Activated naive CD8-positive, alpha-beta T cell treated with anti-CD3 and anti-CD28 coated beads for 36 hours (primary cell): ENCODE results near the gene TOR1AIP2. TPM values are rescaled to one million over a fixed set of nuclear protein-coding genes. Genes with fewer than 3 reads are reported as not detected.

Experiments used
- DNase-seq: peaks from one replicate; pipeline ENCODE4 v3.0.0; 2021
- H3K27ac Mint-ChIP-seq: one replicate; pipeline ENCODE4 v1.8.0; 2022; ENCODE audit warnings: mild to moderate bottlenecking, moderate library complexity, mixed read lengths
- H3K27me3 Mint-ChIP-seq: one replicate; pipeline ENCODE4 v1.8.0; 2022; ENCODE audit warnings: mild to moderate bottlenecking, mixed read lengths
- H3K36me3 Mint-ChIP-seq: one replicate; pipeline ENCODE4 v1.8.0; 2021; ENCODE audit warnings: mild to moderate bottlenecking, mixed read lengths
- H3K4me1 Mint-ChIP-seq: one replicate; pipeline ENCODE4 v1.8.0; 2021; ENCODE audit warnings: mixed read lengths
- H3K4me3 Mint-ChIP-seq: one replicate; pipeline ENCODE4 v1.8.0; 2022; ENCODE audit warnings: mild to moderate bottlenecking, moderate library complexity, mixed read lengths
- H3K9me3 Mint-ChIP-seq: one replicate; pipeline ENCODE4 v1.8.0; 2022; ENCODE audit warnings: mixed read lengths
- total RNA-seq, 2 experiments: library from RNA; stranded (reverse); gene quantifications; one replicate each; pipeline ENCODE4 v1.2.3, GENCODE V29; 2021

TOR1AIP2 gene
- total RNA-seq, result 10 to 100 TPM; 57.1 to 59.0 TPM

DNA sequence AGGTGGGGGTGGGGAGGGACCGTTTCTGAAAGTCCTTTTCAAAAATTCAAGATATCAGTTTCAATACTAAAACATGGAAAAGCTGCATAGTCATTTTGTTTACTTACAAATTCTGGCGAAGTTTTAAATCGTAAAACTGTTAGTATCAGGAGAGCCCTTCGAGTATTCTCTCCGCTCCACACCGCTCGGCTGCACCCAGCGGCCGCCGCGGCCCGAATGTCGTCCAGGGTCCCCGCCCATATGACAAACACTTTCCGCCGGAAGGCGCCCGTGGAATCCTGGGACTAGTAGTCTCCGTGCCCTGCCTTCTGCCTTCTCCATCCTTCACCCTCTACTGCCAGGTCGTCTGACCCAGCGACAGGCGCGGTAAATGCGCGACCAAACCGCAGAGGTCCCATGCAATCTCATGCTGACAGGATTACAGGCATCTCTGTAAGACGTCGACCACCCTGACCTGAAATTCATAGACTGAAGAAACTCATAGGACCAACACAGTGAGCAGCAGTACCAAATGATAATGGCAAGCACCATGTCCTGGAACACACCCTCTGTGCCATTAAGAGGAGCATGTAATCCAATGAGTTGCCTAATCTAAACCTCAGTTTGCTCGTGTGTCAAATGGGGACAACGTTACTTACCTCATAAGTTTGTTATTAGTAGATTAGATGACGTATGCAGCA lies at the start of gene TOR1AIP2:
Gene TOR1AIP2 (minus strand): TSS at position 218 of the 680 bp plus-strand sequence. CDS start 25,138 bp downstream, outside the sequence.
- Mint-ChIP-seq H3K27ac (peak within 1 kb of the TSS; percentile 84), H3K4me3 (peak within 1 kb of the TSS; percentile 89), H3K9me3 (no peaks in the 10 kb centered on the region), H3K27me3 (no peaks in the 10 kb centered on the region), H3K36me3 (peaks cover 9% of the 10 kb centered on the region), H3K4me1 (peaks cover 45% of the 10 kb centered on the region)
- peak; percentile 91 for DNase-seq

GRCh38 chr1:179926850-179927205 lies 49.2 kb upstream of the TOR1AIP2 start:
- DNase-seq, result no peak
- Mint-ChIP-seq H3K27me3 (no peaks in the 10 kb centered on the region), H3K4me3 (no peak overlapping the region), H3K9me3 (no peaks in the 10 kb centered on the region), H3K27ac (no peak overlapping the region), H3K4me1 (peaks cover 3% of the 10 kb centered on the region), H3K36me3 (peaks cover 6% of the 10 kb centered on the region)

DNA sequence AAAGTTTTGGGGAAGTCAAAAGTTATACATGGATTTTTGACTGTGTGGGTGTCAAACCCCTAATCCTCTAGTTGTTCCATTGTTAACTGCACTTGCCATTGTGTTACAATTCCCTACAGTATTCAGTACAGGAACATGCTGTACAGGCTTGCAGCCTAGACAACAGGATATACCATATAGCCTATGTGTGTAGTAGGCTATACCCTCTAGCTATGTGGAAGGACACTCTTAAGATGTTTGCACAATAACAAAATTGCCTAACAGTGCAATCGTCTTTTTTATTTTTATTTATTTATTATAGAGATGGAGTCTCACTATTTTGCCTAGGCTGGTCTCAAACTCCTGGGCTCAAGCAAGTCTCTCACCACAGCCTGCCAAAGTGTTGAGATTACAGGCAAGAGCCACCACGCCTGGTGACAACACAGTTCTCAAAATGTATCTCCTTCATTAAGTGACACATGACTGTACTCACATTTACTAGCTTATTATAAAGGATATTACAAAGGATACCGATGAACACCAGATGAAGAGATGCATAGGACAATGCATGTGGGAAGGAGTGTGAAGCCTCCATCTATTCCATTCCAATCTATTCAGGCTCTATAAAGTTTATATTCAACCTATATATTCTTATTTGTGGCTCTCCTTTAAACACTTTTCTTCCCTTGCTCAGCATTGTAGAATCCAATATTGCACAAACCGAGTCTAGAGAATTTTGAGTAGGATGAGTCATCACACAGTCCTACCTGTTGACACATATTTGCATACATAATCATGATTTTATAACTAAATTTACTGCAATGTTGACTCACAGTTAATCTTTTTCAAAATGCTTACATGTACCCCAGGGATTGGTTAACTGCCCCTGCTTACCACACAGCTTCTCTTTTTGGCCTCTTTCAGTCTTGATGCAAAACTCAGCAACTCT lies 48.6 kb upstream of the TOR1AIP2 start:
- H3K27me3 Mint-ChIP-seq, result no peaks in the 10 kb centered on the region
- peaks cover 8% of the 10 kb centered on the region for H3K36me3 Mint-ChIP-seq
- DNase-seq, result no peak
- H3K9me3 Mint-ChIP-seq, result no peaks in the 10 kb centered on the region
- H3K4me3 Mint-ChIP-seq, result no peak overlapping the region
- no peak overlapping the region for H3K27ac Mint-ChIP-seq
- H3K4me1 Mint-ChIP-seq, result peaks cover 7% of the 10 kb centered on the region

- no peak for DNase-seq
- Mint-ChIP-seq H3K9me3 (no peaks in the 10 kb centered on the region), H3K4me3 (no peak overlapping the region), H3K36me3 (peaks cover 9% of the 10 kb centered on the region), H3K27ac (no peak overlapping the region), H3K27me3 (no peaks in the 10 kb centered on the region), H3K4me1 (peaks cover 7% of the 10 kb centered on the region)
These were observed 47.7 kb upstream of the TOR1AIP2 start for GRCh38 chr1:179925302-179925701.

- H3K27ac Mint-ChIP-seq, result no peak overlapping the region
- H3K9me3 Mint-ChIP-seq, result no peaks in the 10 kb centered on the region
- H3K4me1 Mint-ChIP-seq, result peaks cover 7% of the 10 kb centered on the region
- H3K4me3 Mint-ChIP-seq, result no peak overlapping the region
- DNase-seq, result no peak
- no peaks in the 10 kb centered on the region for H3K27me3 Mint-ChIP-seq
- peaks cover 12% of the 10 kb centered on the region for H3K36me3 Mint-ChIP-seq
These were observed 46.7 kb upstream of the TOR1AIP2 start for GRCh38 chr1:179924268-179924667.

GRCh38 chr1:179923029-179923428 lies 45.4 kb upstream of the TOR1AIP2 start:
- no peak overlapping the region for H3K27ac Mint-ChIP-seq
- H3K4me3 Mint-ChIP-seq, result no peak overlapping the region
- H3K9me3 Mint-ChIP-seq, result no peaks in the 10 kb centered on the region
- DNase-seq, result no peak
- H3K36me3 Mint-ChIP-seq, result peaks cover 23% of the 10 kb centered on the region
- H3K27me3 Mint-ChIP-seq, result no peaks in the 10 kb centered on the region
- H3K4me1 Mint-ChIP-seq, result peaks cover 18% of the 10 kb centered on the region

DNA sequence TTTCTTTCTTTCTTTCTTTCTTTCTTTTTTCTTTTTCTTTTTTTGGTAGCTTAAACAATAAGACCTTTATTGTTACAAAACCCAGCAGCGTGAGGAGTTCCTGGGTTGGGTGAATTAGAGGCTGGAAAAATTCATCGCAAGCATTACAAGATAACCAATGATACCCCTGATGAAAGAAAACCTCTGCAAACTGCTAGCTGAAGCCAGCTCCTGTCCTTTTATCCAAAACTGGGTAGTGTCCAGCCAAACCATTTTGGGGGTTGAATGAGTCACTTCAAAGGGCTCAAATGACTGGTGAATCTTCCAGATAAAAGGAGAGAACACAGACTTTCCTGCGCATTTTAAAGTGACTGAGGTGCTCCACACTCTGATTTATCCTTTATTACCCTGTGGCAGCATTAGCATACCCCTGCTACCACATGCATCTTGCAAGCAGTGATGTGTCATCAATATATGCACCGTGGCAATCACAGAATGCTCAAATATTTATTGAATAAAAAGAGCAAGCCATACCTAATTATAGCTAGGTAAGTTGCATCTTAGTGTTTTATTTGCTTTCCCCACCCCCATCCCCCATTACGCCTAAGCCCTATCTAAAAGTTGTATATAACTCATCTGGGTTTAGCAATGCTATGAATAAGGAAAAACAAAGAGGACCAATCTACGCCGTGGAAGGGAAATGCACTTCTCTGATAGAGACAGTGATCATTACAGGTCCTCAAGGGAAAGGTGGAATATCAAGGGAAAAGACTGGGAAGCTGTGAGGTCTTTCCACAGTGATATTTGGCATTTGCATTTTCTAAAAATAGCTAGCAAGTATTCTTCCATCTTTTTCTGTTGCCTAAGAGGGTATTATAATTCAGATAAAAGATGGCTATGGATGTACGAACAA lies 44.6 kb upstream of the TOR1AIP2 start:
- H3K27ac Mint-ChIP-seq, result no peak overlapping the region

DNA sequence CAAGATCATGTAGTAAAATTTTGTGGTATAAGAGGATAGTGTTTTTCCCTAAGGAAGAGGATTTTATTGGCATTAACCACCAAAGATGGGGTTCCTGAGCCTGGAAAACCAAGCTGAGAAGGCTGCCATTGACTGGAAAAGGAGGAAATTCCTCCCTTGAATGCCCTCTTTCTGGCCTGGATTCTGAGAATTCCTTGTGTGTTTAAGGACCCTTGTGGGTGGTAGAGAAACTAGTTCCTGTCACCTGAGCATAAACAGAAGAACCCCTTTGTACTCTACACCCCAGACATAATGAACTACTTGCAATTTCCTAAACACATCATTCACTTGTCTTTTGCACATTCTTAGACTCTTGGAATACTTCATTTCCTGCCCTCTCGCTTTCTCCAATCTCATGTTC lies 43.9 kb upstream of the TOR1AIP2 start:
- peaks cover 26% of the 10 kb centered on the region for H3K4me1 Mint-ChIP-seq
- no peaks in the 10 kb centered on the region for H3K9me3 Mint-ChIP-seq
- peaks cover 32% of the 10 kb centered on the region for H3K36me3 Mint-ChIP-seq
- H3K4me3 Mint-ChIP-seq, result no peak overlapping the region
- no peaks in the 10 kb centered on the region for H3K27me3 Mint-ChIP-seq
- H3K27ac Mint-ChIP-seq, result no peak overlapping the region
- no peak for DNase-seq

More for the DNA sequence above, 44.6 kb upstream of the TOR1AIP2 start:
- Mint-ChIP-seq H3K4me1 (peaks cover 26% of the 10 kb centered on the region), H3K27me3 (no peaks in the 10 kb centered on the region), H3K9me3 (no peaks in the 10 kb centered on the region), H3K4me3 (no peak overlapping the region), H3K36me3 (peaks cover 31% of the 10 kb centered on the region)
- no peak for DNase-seq

- H3K27me3 Mint-ChIP-seq, result no peaks in the 10 kb centered on the region
- H3K4me3 Mint-ChIP-seq, result peak overlapping the region; percentile 1
- peaks cover 24% of the 10 kb centered on the region for H3K4me1 Mint-ChIP-seq
- no peak for DNase-seq
- H3K9me3 Mint-ChIP-seq, result no peaks in the 10 kb centered on the region
- H3K27ac Mint-ChIP-seq, result peak overlapping the region; percentile 82
- H3K36me3 Mint-ChIP-seq, result peaks cover 34% of the 10 kb centered on the region
These were observed 40.2 kb upstream of the TOR1AIP2 start for GRCh38 chr1:179917601-179918429.

GRCh38 chr1:179911812-179912211 lies 34.2 kb upstream of the TOR1AIP2 start:
- no peaks in the 10 kb centered on the region for H3K9me3 Mint-ChIP-seq
- no peak overlapping the region for H3K4me3 Mint-ChIP-seq
- H3K27me3 Mint-ChIP-seq, result no peaks in the 10 kb centered on the region
- H3K27ac Mint-ChIP-seq, result no peak overlapping the region
- DNase-seq, result no peak
- peaks cover 2% of the 10 kb centered on the region for H3K4me1 Mint-ChIP-seq
- H3K36me3 Mint-ChIP-seq, result peaks cover 15% of the 10 kb centered on the region

GRCh38 chr1:179910934-179911333 lies 33.3 kb upstream of the TOR1AIP2 start:
- peaks cover 2% of the 10 kb centered on the region for H3K4me1 Mint-ChIP-seq
- H3K9me3 Mint-ChIP-seq, result no peaks in the 10 kb centered on the region
- H3K4me3 Mint-ChIP-seq, result no peak overlapping the region
- H3K36me3 Mint-ChIP-seq, result peaks cover 16% of the 10 kb centered on the region
- no peak overlapping the region for H3K27ac Mint-ChIP-seq
- no peak for DNase-seq
- no peaks in the 10 kb centered on the region for H3K27me3 Mint-ChIP-seq

DNA sequence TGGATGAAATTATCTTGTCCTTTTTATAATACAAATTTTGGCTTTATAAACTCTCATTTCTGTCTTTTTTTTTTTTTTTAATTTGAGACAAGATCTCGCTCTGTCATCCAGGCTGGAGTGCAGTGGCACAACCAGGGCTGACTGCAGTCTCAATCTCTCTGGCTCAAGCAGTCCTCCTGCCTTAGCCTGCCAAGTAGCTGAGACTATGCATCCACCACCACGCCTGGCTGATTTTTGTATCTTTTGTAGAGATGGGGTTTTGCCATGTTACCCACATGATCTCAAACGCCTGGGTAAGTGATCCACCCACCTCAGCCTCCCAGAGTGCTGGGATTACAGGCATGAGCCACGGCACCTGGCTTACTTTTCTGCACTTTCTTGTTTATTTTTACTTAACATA lies 12.0 kb upstream of the TOR1AIP2 start:
- Mint-ChIP-seq H3K4me3 (no peak overlapping the region), H3K9me3 (no peaks in the 10 kb centered on the region), H3K36me3 (peaks cover 15% of the 10 kb centered on the region), H3K27ac (no peak overlapping the region), H3K4me1 (peaks cover 19% of the 10 kb centered on the region), H3K27me3 (no peaks in the 10 kb centered on the region)
- DNase-seq, result no peak

DNA sequence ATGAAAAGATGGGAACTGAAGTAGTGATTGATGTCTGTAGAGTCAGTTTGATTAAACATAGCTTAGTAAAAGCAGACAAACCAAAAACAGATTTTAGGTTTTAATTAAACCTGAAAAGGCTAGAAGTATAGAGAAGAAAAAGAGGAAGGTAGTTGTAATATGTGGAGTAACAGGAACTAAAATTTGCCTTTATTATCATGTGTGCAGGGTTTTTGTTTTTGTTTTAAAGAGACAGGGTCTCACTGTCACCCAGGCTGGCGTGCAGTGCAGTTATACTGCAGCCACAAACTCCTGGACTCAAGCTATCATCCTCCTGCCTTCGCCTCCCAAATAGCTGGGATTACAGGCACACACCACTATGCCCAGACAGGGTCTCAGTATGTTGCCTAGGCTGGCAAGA lies 10.5 kb upstream of the TOR1AIP2 start:
- no peaks in the 10 kb centered on the region for H3K9me3 Mint-ChIP-seq
- no peaks in the 10 kb centered on the region for H3K27me3 Mint-ChIP-seq
- peaks cover 26% of the 10 kb centered on the region for H3K4me1 Mint-ChIP-seq
- H3K36me3 Mint-ChIP-seq, result peaks cover 19% of the 10 kb centered on the region
- no peak overlapping the region for H3K4me3 Mint-ChIP-seq
- DNase-seq, result no peak
- peak overlapping the region; percentile 32 for H3K27ac Mint-ChIP-seq

- H3K27me3 Mint-ChIP-seq, result no peaks in the 10 kb centered on the region
- peak overlapping the region; percentile 96 for H3K4me3 Mint-ChIP-seq
- H3K9me3 Mint-ChIP-seq, result no peaks in the 10 kb centered on the region
- peak; percentile 63 for DNase-seq
- peaks cover 20% of the 10 kb centered on the region for H3K36me3 Mint-ChIP-seq
- peaks cover 38% of the 10 kb centered on the region for H3K4me1 Mint-ChIP-seq
- H3K27ac Mint-ChIP-seq, result peak overlapping the region; percentile 99
These were observed 6.1 kb upstream of the TOR1AIP2 start for GRCh38 chr1:179883745-179884138.
